KOPT-K1 (cell line): ENCODE measurements around the gene CCDC85A.

Experiments
- H3K27ac ChIP-seq: fragments of 200-600 bp; sonication (generic); 2 replicates; pipeline ENCODE4 v1.5.1; 2016; ENCODE audit warnings: antibody characterized with exemption, mild to moderate bottlenecking, low read depth, low read length; ENCODE audit not compliant: poor library complexity, severe bottlenecking
- H3K36me3 ChIP-seq: fragments of 200-600 bp; sonication (generic); 2 replicates; pipeline ENCODE4 v1.5.1; 2017; ENCODE audit warnings: antibody characterized with exemption, mild to moderate bottlenecking, low read length, moderate library complexity; ENCODE audit not compliant: insufficient read depth
- H3K9me3 ChIP-seq: fragments of 200-600 bp; sonication (generic); 2 replicates; pipeline ENCODE4 v1.5.1; 2017; ENCODE audit warnings: antibody characterized with exemption, low read length, mild to moderate bottlenecking; ENCODE audit not compliant: insufficient read depth, poor library complexity, severe bottlenecking

Gene CCDC85A

GRCh38 chr2:56179931-56180330 is 3.9 kb upstream of the CCDC85A start:
- no peak overlapping the region for H3K27ac ChIP-seq
- H3K36me3 ChIP-seq: no peaks in the 10 kb centered on the region
- H3K9me3 ChIP-seq: no peaks in the 10 kb centered on the region

GRCh38 chr2:56182420-56182819 is 1.4 kb upstream of the CCDC85A start:
- H3K36me3 ChIP-seq: no peaks in the 10 kb centered on the region
- no peak overlapping the region for H3K27ac ChIP-seq
- H3K9me3 ChIP-seq: no peaks in the 10 kb centered on the region

GRCh38 chr2:56184500-56185011 is 766 bp downstream of the CCDC85A start:
- Histone ChIP-seq H3K36me3 (no peaks in the 10 kb centered on the region), H3K27ac (no peak overlapping the region), H3K9me3 (no peaks in the 10 kb centered on the region)

GRCh38 chr2:56185101-56185581 is 1.4 kb downstream of the CCDC85A start:
- Histone ChIP-seq H3K9me3 (no peaks in the 10 kb centered on the region), H3K36me3 (no peaks in the 10 kb centered on the region), H3K27ac (no peak overlapping the region)

GRCh38 chr2:56185582-56186046 is 1.8 kb downstream of the CCDC85A start:
- Histone ChIP-seq H3K9me3 (no peaks in the 10 kb centered on the region), H3K36me3 (no peaks in the 10 kb centered on the region), H3K27ac (no peak overlapping the region)

GRCh38 chr2:56191617-56192016 is 7.8 kb downstream of the CCDC85A start:
- H3K36me3 ChIP-seq: no peaks in the 10 kb centered on the region
- no peak overlapping the region for H3K27ac ChIP-seq
- no peaks in the 10 kb centered on the region for H3K9me3 ChIP-seq

GRCh38 chr2:56192664-56193305 is 9.0 kb downstream of the CCDC85A start:
- no peak overlapping the region for H3K27ac ChIP-seq
- H3K9me3 ChIP-seq: no peaks in the 10 kb centered on the region
- no peaks in the 10 kb centered on the region for H3K36me3 ChIP-seq

GRCh38 chr2:56195563-56195962 is 11.8 kb downstream of the CCDC85A start:
- Histone ChIP-seq H3K36me3 (no peaks in the 10 kb centered on the region), H3K27ac (no peak overlapping the region), H3K9me3 (no peaks in the 10 kb centered on the region)

- Histone ChIP-seq H3K36me3 (no peaks in the 10 kb centered on the region), H3K27ac (no peak overlapping the region), H3K9me3 (no peaks in the 10 kb centered on the region)
Measured at GRCh38 chr2:56197816-56198215, 14.0 kb downstream of the CCDC85A start.

GRCh38 chr2:56198936-56199335 is 15.1 kb downstream of the CCDC85A start:
- H3K27ac ChIP-seq: no peak overlapping the region
- no peaks in the 10 kb centered on the region for H3K9me3 ChIP-seq
- no peaks in the 10 kb centered on the region for H3K36me3 ChIP-seq

- Histone ChIP-seq H3K36me3 (no peaks in the 10 kb centered on the region), H3K27ac (no peak overlapping the region), H3K9me3 (no peaks in the 10 kb centered on the region)
Measured at GRCh38 chr2:56199492-56199891, 15.7 kb downstream of the CCDC85A start.

- no peaks in the 10 kb centered on the region for H3K9me3 ChIP-seq
- H3K27ac ChIP-seq: no peak overlapping the region
- H3K36me3 ChIP-seq: no peaks in the 10 kb centered on the region
Measured at GRCh38 chr2:56202381-56203121, 18.8 kb downstream of the CCDC85A start.

GRCh38 chr2:56204556-56204955 is 20.8 kb downstream of the CCDC85A start:
- Histone ChIP-seq H3K36me3 (no peaks in the 10 kb centered on the region), H3K9me3 (no peaks in the 10 kb centered on the region), H3K27ac (no peak overlapping the region)

- no peaks in the 10 kb centered on the region for H3K36me3 ChIP-seq
- H3K27ac ChIP-seq: no peak overlapping the region
- H3K9me3 ChIP-seq: no peaks in the 10 kb centered on the region
Measured at GRCh38 chr2:56206250-56206649, 22.5 kb downstream of the CCDC85A start.

GRCh38 chr2:56207760-56208159 is 24.0 kb downstream of the CCDC85A start:
- no peak overlapping the region for H3K27ac ChIP-seq
- no peaks in the 10 kb centered on the region for H3K36me3 ChIP-seq
- no peaks in the 10 kb centered on the region for H3K9me3 ChIP-seq
